HepG2 (cell line): ENCODE data around the gene GGTA1. TPM values are rescaled to one million over a fixed set of nuclear protein-coding genes. Genes with fewer than 3 reads are reported as not detected.

Experiments used
- ATM ChIP-seq: fragments of 450-650 bp; IDR thresholded peaks from 2 replicates; pipeline ENCODE4 v1.7.1; 2017; ENCODE audit warnings: mild to moderate bottlenecking, borderline replicate concordance
- ATRX ChIP-seq: sonication (generic); formaldehyde crosslinking; IDR thresholded peaks from 2 replicates; pipeline ENCODE4 v1.4.0; 2020; ENCODE audit warnings: missing genetic modification reagents, borderline replicate concordance
- BRF2 ChIP-seq: sonication (generic); formaldehyde crosslinking; IDR thresholded peaks from 2 replicates; pipeline ENCODE4 v1.8.1; 2022; ENCODE audit warnings: mild to moderate bottlenecking, missing genetic modification reagents
- DNMT3B ChIP-seq: conservative IDR thresholded peaks from 2 replicates; pipeline ENCODE4 v1.6.1; 2016; ENCODE audit warnings: missing biosample characterization, control low read depth
- FOXK1 ChIP-seq: sonication (generic); formaldehyde crosslinking; IDR thresholded peaks from 2 replicates; pipeline ENCODE4 v1.4.0; 2020; ENCODE audit warnings: low read depth, missing genetic modification reagents, borderline replicate concordance
- HDAC2 ChIP-seq: sonication (generic); formaldehyde crosslinking; IDR thresholded peaks from 2 replicates; pipeline ENCODE4 v1.4.0; 2020; ENCODE audit warnings: missing genetic modification reagents
- KMT2B ChIP-seq: IDR thresholded peaks from 2 replicates; pipeline ENCODE4 v1.6.1; 2016; ENCODE audit warnings: missing genetic modification reagents, missing compliant biosample characterization
- MATR3 ChIP-seq: sonication (generic); formaldehyde crosslinking; IDR thresholded peaks from 2 replicates; pipeline ENCODE4 v1.4.0; 2020; ENCODE audit warnings: missing genetic modification reagents
- NFIB ChIP-seq: sonication (generic); formaldehyde crosslinking; IDR thresholded peaks from 2 replicates; pipeline ENCODE4 v1.9.0; 2021; ENCODE audit warnings: missing genetic modification reagents, mild to moderate bottlenecking, borderline replicate concordance
- NPAS2 ChIP-seq: sonication (generic); formaldehyde crosslinking; IDR thresholded peaks from 2 replicates; pipeline ENCODE4 v1.8.0; 2022; ENCODE audit warnings: mild to moderate bottlenecking, missing genetic modification reagents, borderline replicate concordance
- PATZ1 ChIP-seq: sonication (generic); formaldehyde crosslinking; IDR thresholded peaks from 2 replicates; pipeline ENCODE4 v1.4.0; 2020; ENCODE audit warnings: missing genetic modification reagents
- SMAD1 ChIP-seq: sonication (generic); formaldehyde crosslinking; IDR thresholded peaks from 2 replicates; pipeline ENCODE4 v1.4.0; 2020; ENCODE audit warnings: missing genetic modification reagents, low read depth, mild to moderate bottlenecking, borderline replicate concordance
- SRY ChIP-seq: sonication (generic); formaldehyde crosslinking; IDR thresholded peaks from 2 replicates; pipeline ENCODE4 v1.8.0; 2022; ENCODE audit warnings: mild to moderate bottlenecking, missing genetic modification reagents
- TEAD2 ChIP-seq: sonication (generic); formaldehyde crosslinking; IDR thresholded peaks from 2 replicates; pipeline ENCODE4 v1.9.0; 2021; ENCODE audit warnings: missing genetic modification reagents
- ZNF138 ChIP-seq: sonication (generic); formaldehyde crosslinking; IDR thresholded peaks from 2 replicates; pipeline ENCODE4 v1.5.0; 2020; ENCODE audit warnings: mild to moderate bottlenecking, low read depth, missing genetic modification reagents
- ZNF260 ChIP-seq: sonication (generic); formaldehyde crosslinking; IDR thresholded peaks from 2 replicates; pipeline ENCODE4 v1.4.0; 2020; ENCODE audit warnings: missing genetic modification reagents, low read depth, mild to moderate bottlenecking, borderline replicate concordance
- ZNF34 ChIP-seq: sonication (generic); formaldehyde crosslinking; IDR thresholded peaks from 2 replicates; pipeline ENCODE4 v1.4.0; 2020; ENCODE audit warnings: mild to moderate bottlenecking, missing genetic modification reagents, borderline replicate concordance
- ZNF382 ChIP-seq: sonication (generic); formaldehyde crosslinking; IDR thresholded peaks from 2 replicates; pipeline ENCODE4 v1.5.0; 2020; ENCODE audit warnings: missing genetic modification reagents, mild to moderate bottlenecking, borderline replicate concordance
- ZNF510 ChIP-seq: sonication (generic); formaldehyde crosslinking; IDR thresholded peaks from 2 replicates; pipeline ENCODE4 v1.4.0; 2020; ENCODE audit warnings: low read depth, mild to moderate bottlenecking, missing genetic modification reagents
- ZNF557 ChIP-seq: sonication (generic); formaldehyde crosslinking; IDR thresholded peaks from 2 replicates; pipeline ENCODE4 v1.4.0; 2020; ENCODE audit warnings: missing genetic modification reagents
- polyA plus RNA-seq, 8 experiments: library from polyadenylated mRNA; depleted of rRNA in 3 of 8; stranded (reverse) in 7 of 8; unstranded in 1 of 8; fragments of >200 nt; fragmentation: Illumina TruSeq in 4 of 8; extraction: Trizol in 4 of 8; gene quantifications; 2 replicates each; pipeline versions ENCODE4 v1.2.1 to v1.2.3, GENCODE V29; 2011 to 2016; ENCODE audit warnings: low read depth in 4 of 8, missing spikeins in 1 of 8, mixed read lengths in 1 of 8; ENCODE audit not compliant: insufficient read depth in 1 of 8
- total RNA-seq, 5 experiments: library from RNA; depleted of rRNA; stranded (reverse); fragments of >200 nt; fragmentation: Illumina TruSeq; extraction: Trizol; gene quantifications; 2 replicates each; pipeline ENCODE4 v1.2.3, GENCODE V29; 2016; ENCODE audit warnings: low read depth in 1 of 5
- TF ChIP-seq, protein P1 (sequence below): sonication (generic); formaldehyde crosslinking; IDR thresholded peaks from 2 replicates; pipeline ENCODE4 v1.9.0; 2021; ENCODE audit warnings: mild to moderate bottlenecking, missing genetic modification reagents
- TF ChIP-seq, protein P2 (sequence below): sonication (generic); formaldehyde crosslinking; IDR thresholded peaks from 2 replicates; pipeline ENCODE4 v1.4.0; 2020; ENCODE audit warnings: missing genetic modification reagents

The GGTA1 gene
- total and polyA plus RNA-seq, 2 of the 13 experiments (the other 11 are each of a cell fraction or from before 2014, with no cell fraction given): not detected

- TF ChIP-seq KMT2B (CRISPR knock-in tag): no peak
- no peak for TF ChIP-seq MATR3 (CRISPR knock-in tag)
- TF ChIP-seq HDAC2 (CRISPR knock-in tag): peak; percentile 86
- TF ChIP-seq ATRX (CRISPR knock-in tag): no peak
- TF ChIP-seq NFIB (CRISPR knock-in tag): no peak
- no peak for TF ChIP-seq ZNF138
- no peak; the same call in 1 of the 2 replicates for TF ChIP-seq BRF2
- TF ChIP-seq ZNF34: no peak
- no peak for TF ChIP-seq ZNF382 (CRISPR knock-in tag)
- no peak for TF ChIP-seq ZNF557 (CRISPR knock-in tag)
- no peak for TF ChIP-seq SRY (CRISPR knock-in tag)
- TF ChIP-seq ATM: no peak
- TF ChIP-seq TEAD2 (CRISPR knock-in tag): no peak
- TF ChIP-seq, protein P1, sequence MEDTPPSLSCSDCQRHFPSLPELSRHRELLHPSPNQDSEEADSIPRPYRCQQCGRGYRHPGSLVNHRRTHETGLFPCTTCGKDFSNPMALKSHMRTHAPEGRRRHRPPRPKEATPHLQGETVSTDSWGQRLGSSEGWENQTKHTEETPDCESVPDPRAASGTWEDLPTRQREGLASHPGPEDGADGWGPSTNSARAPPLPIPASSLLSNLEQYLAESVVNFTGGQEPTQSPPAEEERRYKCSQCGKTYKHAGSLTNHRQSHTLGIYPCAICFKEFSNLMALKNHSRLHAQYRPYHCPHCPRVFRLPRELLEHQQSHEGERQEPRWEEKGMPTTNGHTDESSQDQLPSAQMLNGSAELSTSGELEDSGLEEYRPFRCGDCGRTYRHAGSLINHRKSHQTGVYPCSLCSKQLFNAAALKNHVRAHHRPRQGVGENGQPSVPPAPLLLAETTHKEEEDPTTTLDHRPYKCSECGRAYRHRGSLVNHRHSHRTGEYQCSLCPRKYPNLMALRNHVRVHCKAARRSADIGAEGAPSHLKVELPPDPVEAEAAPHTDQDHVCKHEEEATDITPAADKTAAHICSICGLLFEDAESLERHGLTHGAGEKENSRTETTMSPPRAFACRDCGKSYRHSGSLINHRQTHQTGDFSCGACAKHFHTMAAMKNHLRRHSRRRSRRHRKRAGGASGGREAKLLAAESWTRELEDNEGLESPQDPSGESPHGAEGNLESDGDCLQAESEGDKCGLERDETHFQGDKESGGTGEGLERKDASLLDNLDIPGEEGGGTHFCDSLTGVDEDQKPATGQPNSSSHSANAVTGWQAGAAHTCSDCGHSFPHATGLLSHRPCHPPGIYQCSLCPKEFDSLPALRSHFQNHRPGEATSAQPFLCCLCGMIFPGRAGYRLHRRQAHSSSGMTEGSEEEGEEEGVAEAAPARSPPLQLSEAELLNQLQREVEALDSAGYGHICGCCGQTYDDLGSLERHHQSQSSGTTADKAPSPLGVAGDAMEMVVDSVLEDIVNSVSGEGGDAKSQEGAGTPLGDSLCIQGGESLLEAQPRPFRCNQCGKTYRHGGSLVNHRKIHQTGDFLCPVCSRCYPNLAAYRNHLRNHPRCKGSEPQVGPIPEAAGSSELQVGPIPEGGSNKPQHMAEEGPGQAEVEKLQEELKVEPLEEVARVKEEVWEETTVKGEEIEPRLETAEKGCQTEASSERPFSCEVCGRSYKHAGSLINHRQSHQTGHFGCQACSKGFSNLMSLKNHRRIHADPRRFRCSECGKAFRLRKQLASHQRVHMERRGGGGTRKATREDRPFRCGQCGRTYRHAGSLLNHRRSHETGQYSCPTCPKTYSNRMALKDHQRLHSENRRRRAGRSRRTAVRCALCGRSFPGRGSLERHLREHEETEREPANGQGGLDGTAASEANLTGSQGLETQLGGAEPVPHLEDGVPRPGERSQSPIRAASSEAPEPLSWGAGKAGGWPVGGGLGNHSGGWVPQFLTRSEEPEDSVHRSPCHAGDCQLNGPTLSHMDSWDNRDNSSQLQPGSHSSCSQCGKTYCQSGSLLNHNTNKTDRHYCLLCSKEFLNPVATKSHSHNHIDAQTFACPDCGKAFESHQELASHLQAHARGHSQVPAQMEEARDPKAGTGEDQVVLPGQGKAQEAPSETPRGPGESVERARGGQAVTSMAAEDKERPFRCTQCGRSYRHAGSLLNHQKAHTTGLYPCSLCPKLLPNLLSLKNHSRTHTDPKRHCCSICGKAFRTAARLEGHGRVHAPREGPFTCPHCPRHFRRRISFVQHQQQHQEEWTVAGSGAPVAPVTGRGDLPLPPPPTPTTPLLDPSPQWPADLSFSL (CRISPR knock-in tag): no peak
- TF ChIP-seq ZNF260 (CRISPR knock-in tag): no peak
- TF ChIP-seq ZNF510: 0 out of 2 replicates have a peak, but pooled peaks have one; percentile 26
- no peak for TF ChIP-seq NPAS2
- TF ChIP-seq DNMT3B: no peak
- peak; percentile 94 for TF ChIP-seq FOXK1 (CRISPR knock-in tag)
- TF ChIP-seq, protein P2, sequence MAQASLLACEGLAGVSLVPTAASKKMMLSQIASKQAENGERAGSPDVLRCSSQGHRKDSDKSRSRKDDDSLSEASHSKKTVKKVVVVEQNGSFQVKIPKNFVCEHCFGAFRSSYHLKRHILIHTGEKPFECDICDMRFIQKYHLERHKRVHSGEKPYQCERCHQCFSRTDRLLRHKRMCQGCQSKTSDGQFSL (CRISPR knock-in tag): no peak
- TF ChIP-seq PATZ1 (CRISPR knock-in tag): no peak
- no peak for TF ChIP-seq SMAD1 (CRISPR knock-in tag)
Measured at GRCh38 chr9:121424024-121424432, 75.6 kb downstream of the GGTA1 start (continued).
